Measurements from ENCODE around the gene ARHGAP36. TPM values are rescaled to one million over a fixed set of nuclear protein-coding genes. Genes with fewer than 3 reads are reported as not detected.

The ARHGAP36 gene
- total RNA-seq, 5 donors from 2014 or later (not counting 1 experiment from before 2014, with no cell fraction given) = not detected

DNA sequence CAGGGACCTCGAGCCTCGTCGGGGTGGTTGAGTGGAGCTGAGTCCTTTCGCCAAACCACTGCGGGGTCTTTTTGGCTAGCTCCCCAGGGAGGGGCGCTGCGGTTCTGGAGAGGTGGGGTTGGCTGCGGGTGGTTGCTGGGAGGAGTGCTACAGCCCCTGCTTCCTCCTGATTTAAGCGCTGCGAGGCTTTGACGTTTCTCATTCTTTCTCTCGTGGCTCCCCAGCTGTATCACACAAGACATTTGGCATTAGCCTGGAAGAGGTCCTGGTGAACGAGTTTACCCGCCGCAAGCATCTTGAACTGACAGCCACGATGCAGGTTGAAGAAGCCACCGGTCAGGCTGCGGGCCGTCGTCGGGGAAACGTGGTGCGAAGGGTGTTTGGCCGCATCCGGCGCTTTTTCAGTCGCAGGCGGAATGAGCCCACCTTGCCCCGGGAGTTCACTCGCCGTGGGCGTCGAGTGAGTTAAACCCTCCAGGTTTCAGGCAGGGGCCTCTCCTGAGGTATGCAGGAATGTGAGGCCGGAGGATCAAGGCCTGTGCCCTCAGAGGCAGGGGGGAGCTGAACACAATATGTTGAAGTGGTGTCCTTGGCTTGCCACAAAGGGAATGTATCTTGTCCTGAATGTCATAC lies 25.5 kb downstream of the ARHGAP36 start:
- ChIA-PET CTCF (no interaction called here), POLR2A (no interaction called here)
- H3K4me1 ChIP-seq (ENCODE audit: control insufficient read depth in 1 of 2, extremely low read depth in 1 of 2, insufficient read depth in 2 of 2, low read length in 2 of 2) = no peaks in the 10 kb centered on the region
- ATAC-seq (replicated peaks in 1 of 4) (no peak), DNase-seq (no peak)
- peaks cover 0 to 2% (median 0%) of the 10 kb centered on the region in 3 donors for H3K4me1 Mint-ChIP-seq
- H3K27ac ChIP-seq (ENCODE audit: low read length) = no peak overlapping the region
- H3K9me3 Mint-ChIP-seq = no peaks in the 10 kb centered on the region
- peaks cover 2 to 32% of the 10 kb centered on the region in 2 experiments for H3K27me3 ChIP-seq (replicated peaks in 1 of 2; ENCODE audit: control insufficient read depth in 2 of 2, extremely low read depth in 1 of 2, insufficient read depth in 2 of 2, low read length in 1 of 2)
- 21% methylated on average over 6 of the region's 34 CpGs for WGBS (ENCODE audit: insufficient coverage)
- no peaks in the 10 kb centered on the region for H3K36me3 ChIP-seq (ENCODE audit: control insufficient read depth in 2 of 2, extremely low read depth in 1 of 2, insufficient read depth in 1 of 2, low read length in 1 of 2)
- no peaks in the 10 kb centered on the region for H3K9me3 ChIP-seq
- no peaks in the 10 kb centered on the region for H3K36me3 Mint-ChIP-seq
- H3K27ac Mint-ChIP-seq = no peak overlapping the region
- H3K4me3 ChIP-seq (ENCODE audit: control insufficient read depth in 1 of 2, extremely low read depth in 1 of 2, low read length in 1 of 2) = no peak overlapping the region
- peaks cover 64 to 71% of the 10 kb centered on the region in 2 donors for H3K27me3 Mint-ChIP-seq
- no peak overlapping the region for H3K4me3 Mint-ChIP-seq

DNA sequence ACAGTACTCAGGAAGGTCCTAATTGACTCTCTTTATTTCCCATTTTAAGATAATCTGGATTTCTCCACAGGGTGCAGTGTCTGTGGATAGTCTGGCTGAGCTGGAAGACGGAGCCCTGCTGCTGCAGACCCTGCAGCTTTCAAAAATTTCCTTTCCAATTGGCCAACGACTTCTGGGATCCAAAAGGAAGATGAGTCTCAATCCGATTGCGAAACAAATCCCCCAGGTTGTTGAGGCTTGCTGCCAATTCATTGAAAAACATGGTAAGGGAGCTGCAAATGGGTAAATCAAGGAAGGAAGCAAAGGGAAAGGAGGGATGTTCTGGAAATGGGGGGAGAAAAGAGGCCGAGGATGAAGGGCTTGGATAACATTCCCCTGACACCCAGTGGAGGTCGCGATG lies 26.0 kb downstream of the ARHGAP36 start:
- Mint-ChIP-seq H3K9me3 (no peaks in the 10 kb centered on the region), H3K4me3 (no peak overlapping the region), H3K27me3 (peaks cover 58 to 66% of the 10 kb centered on the region in 2 donors), H3K4me1 (peaks cover 0 to 2% (median 0%) of the 10 kb centered on the region in 3 donors), H3K36me3 (no peaks in the 10 kb centered on the region), H3K27ac (no peak overlapping the region)
- no CpG with 5 or more reads among the region's 7 CpGs for WGBS (ENCODE audit: insufficient coverage)
- ATAC-seq (replicated peaks in 1 of 4) = no peak
- Histone ChIP-seq H3K4me3 (ENCODE audit: control insufficient read depth in 1 of 2, extremely low read depth in 1 of 2, low read length in 1 of 2) (no peak overlapping the region), H3K27ac (ENCODE audit: low read length) (no peak overlapping the region), H3K9me3 (no peaks in the 10 kb centered on the region), H3K36me3 (ENCODE audit: control insufficient read depth in 2 of 2, extremely low read depth in 1 of 2, insufficient read depth in 1 of 2, low read length in 1 of 2) (no peaks in the 10 kb centered on the region), H3K4me1 (ENCODE audit: control insufficient read depth in 1 of 2, extremely low read depth in 1 of 2, insufficient read depth in 2 of 2, low read length in 2 of 2) (no peaks in the 10 kb centered on the region), H3K27me3 (replicated peaks in 1 of 2; ENCODE audit: control insufficient read depth in 2 of 2, extremely low read depth in 1 of 2, insufficient read depth in 2 of 2, low read length in 1 of 2) (peaks cover 2 to 32% of the 10 kb centered on the region in 2 experiments)
- ChIA-PET POLR2A (no interaction called here), CTCF (no interaction called here)
- no peak for DNase-seq

DNA sequence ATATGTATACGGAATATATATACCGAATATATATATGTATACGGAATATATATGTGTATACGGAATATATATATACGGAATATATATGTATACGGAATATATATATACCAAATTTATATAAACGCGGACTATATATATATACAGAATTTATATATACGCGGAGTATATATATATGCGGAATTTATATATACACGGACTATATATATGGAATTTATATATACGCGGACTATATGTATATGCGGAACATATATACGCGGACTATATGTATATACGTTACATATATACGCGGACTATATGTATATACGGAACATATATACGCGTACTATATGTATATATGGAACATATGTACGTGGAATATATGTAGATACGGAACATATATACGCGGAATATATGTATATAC lies 78.6 kb downstream of the ARHGAP36 start:
- CTCF ChIA-PET = no interaction called here
- Mint-ChIP-seq H3K4me1 (no peaks in the 10 kb centered on the region), H3K27ac (no peak overlapping the region), H3K36me3 (no peaks in the 10 kb centered on the region), H3K4me3 (no peak overlapping the region), H3K27me3 (peaks cover 0 to 24% of the 10 kb centered on the region in 2 donors), H3K9me3 (no peaks in the 10 kb centered on the region)
- POLR2A ChIA-PET = no interaction called here
- no peak overlapping the region for H3K27ac ChIP-seq (ENCODE audit: low read length)
- H3K9me3 ChIP-seq = no peaks in the 10 kb centered on the region
- DNase-seq = no peak
- WGBS (ENCODE audit: insufficient coverage) = 100% methylated on average over 3 of the region's 27 CpGs
- no peaks in the 10 kb centered on the region for H3K36me3 ChIP-seq (ENCODE audit: control insufficient read depth in 2 of 2, extremely low read depth in 1 of 2, insufficient read depth in 1 of 2, low read length in 1 of 2)
- H3K4me1 ChIP-seq (ENCODE audit: control insufficient read depth in 1 of 2, extremely low read depth in 1 of 2, insufficient read depth in 2 of 2, low read length in 2 of 2) = no peaks in the 10 kb centered on the region
- ATAC-seq (replicated peaks in 1 of 4) = no peak
- no peak overlapping the region for H3K4me3 ChIP-seq (ENCODE audit: control insufficient read depth in 1 of 2, extremely low read depth in 1 of 2, low read length in 1 of 2)
- H3K27me3 ChIP-seq (replicated peaks in 1 of 2; ENCODE audit: control insufficient read depth in 2 of 2, extremely low read depth in 1 of 2, insufficient read depth in 2 of 2, low read length in 1 of 2) = no peaks in the 10 kb centered on the region

DNA sequence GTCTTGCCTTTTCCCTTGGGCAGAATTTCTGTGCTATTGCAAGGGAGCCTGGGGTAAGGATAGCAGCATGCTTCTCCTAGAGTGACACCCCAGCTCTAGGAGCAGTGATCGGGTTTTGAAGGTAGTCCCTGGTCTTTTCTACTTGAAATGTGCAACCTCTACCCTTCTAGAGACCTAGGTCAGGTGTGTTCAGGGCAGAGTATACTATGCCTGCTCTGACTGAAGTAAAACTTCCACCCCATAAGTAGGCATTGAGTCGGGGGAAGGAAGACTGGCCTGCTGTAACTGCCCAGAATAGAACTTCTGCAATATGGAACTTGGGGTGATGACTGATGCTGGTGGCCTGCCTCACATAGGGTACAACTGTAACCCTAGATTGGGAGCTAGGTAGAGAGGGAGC lies 80.9 kb downstream of the ARHGAP36 start:
- no peak for DNase-seq
- no peak overlapping the region for H3K27ac Mint-ChIP-seq
- Histone ChIP-seq H3K4me3 (ENCODE audit: control insufficient read depth in 1 of 2, extremely low read depth in 1 of 2, low read length in 1 of 2) (no peak overlapping the region), H3K9me3 (no peaks in the 10 kb centered on the region), H3K27me3 (replicated peaks in 1 of 2; ENCODE audit: control insufficient read depth in 2 of 2, extremely low read depth in 1 of 2, insufficient read depth in 2 of 2, low read length in 1 of 2) (no peaks in the 10 kb centered on the region), H3K27ac (ENCODE audit: low read length) (no peak overlapping the region), H3K4me1 (ENCODE audit: control insufficient read depth in 1 of 2, extremely low read depth in 1 of 2, insufficient read depth in 2 of 2, low read length in 2 of 2) (no peaks in the 10 kb centered on the region), H3K36me3 (ENCODE audit: control insufficient read depth in 2 of 2, extremely low read depth in 1 of 2, insufficient read depth in 1 of 2, low read length in 1 of 2) (no peaks in the 10 kb centered on the region)
- H3K4me1 Mint-ChIP-seq = no peaks in the 10 kb centered on the region
- no CpG with 5 or more reads among the region's 2 CpGs for WGBS (ENCODE audit: insufficient coverage)
- H3K4me3 Mint-ChIP-seq = no peak overlapping the region
- ChIA-PET CTCF (no interaction called here), POLR2A (no interaction called here)
- no peaks in the 10 kb centered on the region for H3K9me3 Mint-ChIP-seq
- H3K36me3 Mint-ChIP-seq = no peaks in the 10 kb centered on the region
- peaks cover 0 to 12% of the 10 kb centered on the region in 2 donors for H3K27me3 Mint-ChIP-seq
- ATAC-seq (replicated peaks in 1 of 4) = no peak

Other genes starting within 250 kb of the ARHGAP36 start
- gene ENOX2, start 155.1 kb upstream of the ARHGAP36 start, total RNA-seq = 10 to 100 TPM; 10.4 to 17.1 (median 13.5) TPM
- gene IGSF1, start 231.0 kb downstream of the ARHGAP36 start, total RNA-seq = under 1 TPM in 1 of 5 donors, not detected in 4; 0.19 TPM

Measured in T-cell (primary cell).